ENCODE data around the gene IL17D.

The IL17D gene

GRCh38 chr13:20718958-20719566, 15.6 kb downstream of the IL17D start:
- no peak for DNase-seq (ENCODE audit: extremely low read depth, low read depth)
- TF ChIP-seq CTCF (IDR thresholded peaks at IDR 0.05; ENCODE audit: low read depth, low read length): no peak

- no peak for TF ChIP-seq CTCF (IDR thresholded peaks at IDR 0.05; ENCODE audit: low read depth, low read length)
- no peak for DNase-seq (ENCODE audit: extremely low read depth, low read depth)
Measured at GRCh38 chr13:20719783-20720182, 16.3 kb downstream of the IL17D start.

- no peak for TF ChIP-seq CTCF (IDR thresholded peaks at IDR 0.05; ENCODE audit: low read depth, low read length)
Measured at GRCh38 chr13:20720499-20720898, 17.0 kb downstream of the IL17D start.

GRCh38 chr13:20721058-20721453, 17.6 kb downstream of the IL17D start:
- no peak for TF ChIP-seq CTCF (IDR thresholded peaks at IDR 0.05; ENCODE audit: low read depth, low read length)
- no peak for DNase-seq (ENCODE audit: extremely low read depth, low read depth)

More at GRCh38 chr13:20720499-20720898, 17.0 kb downstream of the IL17D start:
- DNase-seq (ENCODE audit: extremely low read depth, low read depth): no peak

GRCh38 chr13:20721454-20722357, 18.2 kb downstream of the IL17D start:
- no peak; the same call in 1 of the 2 replicates for TF ChIP-seq CTCF (IDR thresholded peaks at IDR 0.05; ENCODE audit: low read depth, low read length)
- no peak for DNase-seq (ENCODE audit: extremely low read depth, low read depth)

- DNase-seq (ENCODE audit: extremely low read depth, low read depth): no peak
- no peak for TF ChIP-seq CTCF (IDR thresholded peaks at IDR 0.05; ENCODE audit: low read depth, low read length)
Measured at GRCh38 chr13:20727856-20728255, 24.4 kb downstream of the IL17D start.
